HG03571 (cell line): ENCODE data around the gene PALM3.

Experiments used
- ATAC-seq: cut with Tn5 transposase; IDR thresholded peaks from one replicate; pipeline ENCODE4 v1.9.1; 2021; ENCODE audit not compliant: unreplicated experiment

The PALM3 gene

DNA sequence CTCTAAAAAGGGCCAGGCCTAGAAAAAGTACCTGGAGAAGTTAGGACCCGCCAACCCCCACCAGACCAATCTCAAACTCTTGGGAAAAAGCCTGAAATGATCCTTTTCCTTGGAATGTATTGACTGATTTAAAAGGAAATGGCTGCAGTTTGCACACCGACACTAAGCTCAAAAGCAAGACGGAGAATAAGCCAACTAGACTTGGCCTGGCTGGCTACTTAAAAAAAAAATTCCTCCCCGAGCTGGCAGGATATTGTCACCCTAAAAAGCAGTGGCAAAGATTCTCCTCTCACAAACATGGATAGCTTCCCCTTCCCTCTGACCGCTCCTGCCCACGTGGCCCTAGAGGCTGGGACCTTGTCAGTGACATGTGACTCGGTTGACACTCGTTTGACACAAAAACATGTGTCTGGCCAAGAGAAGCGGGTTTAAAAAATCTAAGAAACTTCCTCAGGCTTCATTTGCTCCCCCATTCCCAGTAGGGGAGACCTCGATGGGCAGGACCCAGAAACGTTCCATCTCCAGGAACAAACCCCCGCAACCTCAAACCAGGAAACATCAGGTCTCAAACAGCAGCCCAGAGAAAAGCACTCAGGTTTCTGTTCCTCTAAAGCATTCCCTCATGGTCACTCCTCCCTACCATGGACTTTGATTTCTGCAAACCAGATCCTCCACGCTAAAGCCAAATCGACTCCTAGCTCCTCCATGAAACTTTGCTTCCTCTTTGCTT lies 57.1 kb downstream of the PALM3 start:
- ATAC-seq: no peak
